Measurements from ENCODE around the gene JARID2.
A peak's percentile ranks its signal among the peaks of the same experiment; 100 is the strongest.
"Not testable (repeated sequence)": the region's sequence is repeated elsewhere in the genome, so short reads cannot be mapped to it uniquely, and the experiment has no call there.

The JARID2 gene

GRCh38 chr6:15265787-15266186 lies 19.9 kb downstream of the JARID2 start:
- DNase-seq (ENCODE audit: low spot score), result peak; percentile 56

GRCh38 chr6:15266423-15266996 lies 20.6 kb downstream of the JARID2 start:
- no peak for DNase-seq (ENCODE audit: low spot score)

- no peak for DNase-seq (ENCODE audit: low spot score)
These were observed 21.4 kb downstream of the JARID2 start for GRCh38 chr6:15267221-15267620.

- DNase-seq (ENCODE audit: low spot score), result peak; percentile 32
These were observed 22.5 kb downstream of the JARID2 start for GRCh38 chr6:15268137-15268908.

GRCh38 chr6:15269011-15269410 lies 23.1 kb downstream of the JARID2 start:
- DNase-seq (ENCODE audit: low spot score), result peak; percentile 37

GRCh38 chr6:15269619-15270018 lies 23.8 kb downstream of the JARID2 start:
- no peak for DNase-seq (ENCODE audit: low spot score)

GRCh38 chr6:15270402-15270801 lies 24.5 kb downstream of the JARID2 start:
- DNase-seq (ENCODE audit: low spot score), result no peak

GRCh38 chr6:15272562-15272961 lies 26.7 kb downstream of the JARID2 start:
- no peak for DNase-seq (ENCODE audit: low spot score)

- no peak for DNase-seq (ENCODE audit: low spot score)
These were observed 29.0 kb downstream of the JARID2 start for GRCh38 chr6:15274692-15275387.

GRCh38 chr6:15276036-15276985 lies 30.4 kb downstream of the JARID2 start:
- no peak for DNase-seq (ENCODE audit: low spot score)

- no peak for DNase-seq (ENCODE audit: low spot score)
These were observed 33.3 kb downstream of the JARID2 start for GRCh38 chr6:15279047-15279661.

- DNase-seq (ENCODE audit: low spot score), result peak; percentile 58
These were observed 34.2 kb downstream of the JARID2 start for GRCh38 chr6:15280028-15280427.

- no peak for DNase-seq (ENCODE audit: low spot score)
These were observed 35.1 kb downstream of the JARID2 start for GRCh38 chr6:15280961-15281360.

- DNase-seq (ENCODE audit: low spot score), result no peak
These were observed 36.5 kb downstream of the JARID2 start for GRCh38 chr6:15282334-15282733.

GRCh38 chr6:15283986-15284361 lies 38.1 kb downstream of the JARID2 start:
- peak; percentile 38 for DNase-seq (ENCODE audit: low spot score)

GRCh38 chr6:15284743-15285142 lies 38.9 kb downstream of the JARID2 start:
- DNase-seq (ENCODE audit: low spot score), result peak; percentile 30

- DNase-seq (ENCODE audit: low spot score), result no peak
These were observed 39.9 kb downstream of the JARID2 start for GRCh38 chr6:15285682-15286294.

GRCh38 chr6:15287670-15288375 lies 42.0 kb downstream of the JARID2 start:
- DNase-seq (ENCODE audit: low spot score), result no peak

GRCh38 chr6:15288856-15289255 lies 43.0 kb downstream of the JARID2 start:
- DNase-seq (ENCODE audit: low spot score), result no peak

GRCh38 chr6:15289456-15289855 lies 43.6 kb downstream of the JARID2 start:
- not testable (repeated sequence) for DNase-seq (ENCODE audit: low spot score)

Measured in AG20443 (cell line).